HepG2 (cell line): ENCODE results near the gene PCDHB15. TPM values are rescaled to one million over a fixed set of nuclear protein-coding genes. Genes with fewer than 3 reads are reported as not detected.
"Not testable (repeated sequence)": the region's sequence is repeated elsewhere in the genome, so short reads cannot be mapped to it uniquely, and the experiment has no call there.

Experiments used
- ATAC-seq: fragments of 200-7000 bp; cut with Tn5 transposase; 3 replicates; pipeline ENCODE4 v1.9.1; 2020; ENCODE audit warnings: mild to moderate bottlenecking, moderate library complexity
- BruUV-seq: library from RNA; stranded (reverse); fragments of 400-500 nt; replicated peaks from 2 replicates; lab custom pipeline; 2021; lab: Mats Ljungman, UMichigan
- CTCF ChIA-PET: fragments of 300-600 bp; formaldehyde crosslinking; extraction: SDS; loops from one replicate; lab custom pipeline; 2021; ENCODE audit warnings: low total read pairs, inconsistent platforms, low intra/inter-chr PET ratio; lab: Yijun Ruan, JAX
- POLR2A ChIA-PET: fragments of 350-600 bp; sonication (Branson Sonifier 250); formaldehyde crosslinking; loops from one replicate; lab custom pipeline; 2020; ENCODE audit warnings: antibody characterized with exemption, inconsistent platforms; lab: Yijun Ruan, JAX
- DNase-seq: peaks from one replicate; pipeline ENCODE4 v3.0.0-alpha.2; 2015; ENCODE audit warnings: low spot score
- FAIRE-seq: peaks from 3 replicates; lab custom pipeline; 2011; peaks lifted over from hg19 to GRCh38; lab: Jason Lieb, UNC
- H2AFZ ChIP-seq: one replicate; pipeline ENCODE4 v1.6.1; 2011; ENCODE audit warnings: low read length, inconsistent platforms
- H3K27ac ChIP-seq: fragments of 300-600 bp; 3 replicates; pipeline ENCODE4 v1.8.0; 2011; ENCODE audit warnings: mixed run types, mild to moderate bottlenecking, mixed read lengths, low read length, inconsistent platforms; ENCODE audit not compliant: insufficient read depth; ENCODE audit errors: extremely low read length
- H3K27me3 ChIP-seq, 2 experiments: fragments of 200-600 bp in 1 of 2; 2 replicates in 1 of 2; 3 replicates in 1 of 2; pipeline versions ENCODE4 v1.6.0 to v1.8.0; 2011; ENCODE audit warnings: low read length in 2 of 2, mild to moderate bottlenecking in 2 of 2, moderate library complexity in 2 of 2, inconsistent platforms in 1 of 2; ENCODE audit not compliant: insufficient read depth in 2 of 2, control insufficient read depth in 1 of 2
- H3K36me3 ChIP-seq, 2 experiments: fragments of 200-600 bp in 1 of 2; replicated peaks in 1 of 2; 2 replicates in 1 of 2; 3 replicates in 1 of 2; pipeline versions ENCODE4 v1.5.1 to v1.8.0; 2011; ENCODE audit warnings: low read length in 2 of 2, inconsistent platforms in 1 of 2; ENCODE audit not compliant: insufficient read depth in 2 of 2, control insufficient read depth in 1 of 2
- H3K4me1 ChIP-seq: 2 replicates; pipeline ENCODE4 v1.5.1; 2012; ENCODE audit warnings: low read length, inconsistent platforms; ENCODE audit not compliant: insufficient read depth
- H3K4me2 ChIP-seq: 2 replicates; pipeline ENCODE4 v1.6.0; 2011; ENCODE audit warnings: low read depth, low read length, inconsistent platforms
- H3K4me3 ChIP-seq, 3 experiments: fragments of 200-600 bp in 1 of 3; sonication (generic), shearing (Covaris generic) in 1 of 3; replicated peaks in 1 of 3; 2 replicates each; pipeline ENCODE4 v1.5.1; 2011 to 2016; ENCODE audit warnings: low read length in 3 of 3, inconsistent platforms in 2 of 3, low read depth in 2 of 3, mild to moderate bottlenecking in 2 of 3, control low read depth in 1 of 3, mixed read lengths in 1 of 3; ENCODE audit not compliant: insufficient read depth in 1 of 3
- H3K79me2 ChIP-seq: one replicate; pipeline ENCODE4 v1.6.1; 2011; ENCODE audit warnings: low read length, inconsistent platforms; ENCODE audit not compliant: insufficient read depth
- H3K9ac ChIP-seq: 2 replicates; pipeline ENCODE4 v1.6.0; 2011; ENCODE audit warnings: mild to moderate bottlenecking, low read depth, low read length, inconsistent platforms; ENCODE audit not compliant: insufficient read depth
- H3K9me3 ChIP-seq: 2 replicates; pipeline ENCODE4 v1.5.1; 2012; ENCODE audit warnings: mild to moderate bottlenecking, low read length
- H4K20me1 ChIP-seq: 2 replicates; pipeline ENCODE4 v1.6.0; 2011; ENCODE audit warnings: inconsistent platforms, mild to moderate bottlenecking, low read length, moderate library complexity; ENCODE audit not compliant: insufficient read depth
- ELF4 ChIP-seq: sonication (generic); formaldehyde crosslinking; IDR thresholded peaks from 2 replicates; pipeline ENCODE4 v1.5.0; 2020; ENCODE audit warnings: missing genetic modification reagents, mild to moderate bottlenecking, moderate library complexity, borderline replicate concordance
- MED8 ChIP-seq: sonication (generic); formaldehyde crosslinking; IDR thresholded peaks from 2 replicates; pipeline ENCODE4 v1.8.1; 2023; ENCODE audit warnings: mild to moderate bottlenecking, missing genetic modification reagents; ENCODE audit not compliant: insufficient replicate concordance
- STAG1 ChIP-seq: sonication (generic); formaldehyde crosslinking; IDR thresholded peaks from 2 replicates; pipeline ENCODE4 v1.4.0; 2020; ENCODE audit warnings: missing genetic modification reagents
- WGBS: methylation state at CpG from one replicate; pipeline ENCODE4 v1.1.6; 2017; ENCODE audit warnings: low lambda C conversion rate; 5-methylcytosine and 5-hydroxymethylcytosine counted together
- in situ Hi-C: cut with HindIII; loops from 2 replicates; pipeline ENCODE4 v1.10.0; 2017; ENCODE audit warnings: low pct_unique_long_range_greater_than_20kb; ENCODE audit not compliant: extremely low pct_ligation_motif_present
- intact Hi-C: fragments of 100-400 bp; cut with micrococcal nuclease; formaldehyde crosslinking; loops from one replicate; pipeline ENCODE4 v1.10.0; 2022; ENCODE audit not compliant: unreplicated experiment
- polyA plus RNA-seq, 8 experiments: library from polyadenylated mRNA; depleted of rRNA in 3 of 8; stranded (reverse) in 7 of 8; unstranded in 1 of 8; fragments of >200 nt; fragmentation: Illumina TruSeq in 4 of 8; extraction: Trizol in 4 of 8; gene quantifications; 2 replicates each; pipeline versions ENCODE4 v1.2.1 to v1.2.3, GENCODE V29; 2011 to 2016; ENCODE audit warnings: low read depth in 4 of 8, missing spikeins in 1 of 8, mixed read lengths in 1 of 8; ENCODE audit not compliant: insufficient read depth in 1 of 8
- total RNA-seq, 5 experiments: library from RNA; depleted of rRNA; stranded (reverse); fragments of >200 nt; fragmentation: Illumina TruSeq; extraction: Trizol; gene quantifications; 2 replicates each; pipeline ENCODE4 v1.2.3, GENCODE V29; 2016; ENCODE audit warnings: low read depth in 1 of 5
- TF ChIP-seq, protein P1 (sequence below): IDR thresholded peaks from 2 replicates; pipeline ENCODE4 v1.6.1; 2016
- TF ChIP-seq, protein P2 (sequence below): sonication (generic); formaldehyde crosslinking; IDR thresholded peaks from 2 replicates; pipeline ENCODE4 v1.5.0; 2020; ENCODE audit warnings: missing genetic modification reagents, mild to moderate bottlenecking, borderline replicate concordance
- TF ChIP-seq, protein P3 (sequence below): sonication (generic); formaldehyde crosslinking; IDR thresholded peaks from 2 replicates; pipeline ENCODE4 v1.5.0; 2020; ENCODE audit warnings: mild to moderate bottlenecking, missing genetic modification reagents, moderate library complexity

The PCDHB15 gene
- total and polyA plus RNA-seq, 2 of the 13 experiments (the other 11 are each of a cell fraction or from before 2014, with no cell fraction given): 0.22 to 0.26 TPM

DNA sequence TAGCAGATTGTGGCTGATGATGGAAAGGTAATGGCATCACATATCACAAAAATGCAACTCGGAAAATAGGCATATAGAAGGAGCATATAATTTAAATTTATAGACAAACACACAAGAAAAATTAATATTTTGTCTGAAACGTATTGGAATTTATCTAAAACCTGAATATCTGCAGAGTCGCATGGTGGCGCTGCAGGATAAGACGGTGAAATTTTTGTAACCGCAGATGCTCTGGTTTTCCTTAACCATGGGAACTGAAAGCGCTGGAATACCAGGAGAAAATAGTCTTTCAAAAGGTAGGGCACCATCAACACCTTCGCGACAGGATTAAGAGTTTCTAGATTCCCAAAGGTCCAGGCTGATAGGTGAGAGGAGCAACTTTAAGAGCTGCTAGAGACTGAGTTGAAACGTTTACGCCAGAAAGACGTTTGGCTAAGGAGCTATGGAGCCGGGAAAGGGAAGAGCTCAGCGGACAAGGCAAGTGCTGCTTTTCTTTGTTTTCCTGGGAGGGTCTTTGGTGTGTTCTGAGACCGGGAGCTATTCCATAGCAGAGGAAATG lies 11.0 kb upstream of the PCDHB15 start:
- BruUV-seq: no TSS peak
- Histone ChIP-seq H3K4me3 (0 out of 6 replicates have a peak overlapping the region, but pooled peaks of 1 of the 3 experiments have one; percentile 24), H3K4me2 (peak overlapping the region; percentile 52), H3K9ac (peak overlapping the region; percentile 14; the same call in 1 of the 2 replicates), H4K20me1 (no peaks in the 10 kb centered on the region), H3K9me3 (peaks cover 37% of the 10 kb centered on the region), H2AFZ (peak overlapping the region; percentile 48), H3K27ac (no peak overlapping the region), H3K27me3 (no peaks in the 10 kb centered on the region), H3K79me2 (no peaks in the 10 kb centered on the region), H3K4me1 (no peaks in the 10 kb centered on the region), H3K36me3 (no peaks in the 10 kb centered on the region)
- no peak for ATAC-seq
- peak; percentile 4 for DNase-seq
- 15% methylated on average over 15 of the region's 15 CpGs for WGBS
- ChIA-PET CTCF (interaction anchor here (0.6 to 1.3 kb wide), 2 partner anchors 278 to 330 kb away, joined by 3 to 5 read pairs; no protein-coding TSS in a partner anchor), POLR2A (no interaction called here)
- TF ChIP-seq, protein P1, sequence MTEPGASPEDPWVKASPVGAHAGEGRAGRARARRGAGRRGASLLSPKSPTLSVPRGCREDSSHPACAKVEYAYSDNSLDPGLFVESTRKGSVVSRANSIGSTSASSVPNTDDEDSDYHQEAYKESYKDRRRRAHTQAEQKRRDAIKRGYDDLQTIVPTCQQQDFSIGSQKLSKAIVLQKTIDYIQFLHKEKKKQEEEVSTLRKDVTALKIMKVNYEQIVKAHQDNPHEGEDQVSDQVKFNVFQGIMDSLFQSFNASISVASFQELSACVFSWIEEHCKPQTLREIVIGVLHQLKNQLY: no peak
- TF ChIP-seq STAG1: peak; percentile 51
- no peak for TF ChIP-seq ELF4 (CRISPR knock-in tag)
- TF ChIP-seq, protein P2, sequence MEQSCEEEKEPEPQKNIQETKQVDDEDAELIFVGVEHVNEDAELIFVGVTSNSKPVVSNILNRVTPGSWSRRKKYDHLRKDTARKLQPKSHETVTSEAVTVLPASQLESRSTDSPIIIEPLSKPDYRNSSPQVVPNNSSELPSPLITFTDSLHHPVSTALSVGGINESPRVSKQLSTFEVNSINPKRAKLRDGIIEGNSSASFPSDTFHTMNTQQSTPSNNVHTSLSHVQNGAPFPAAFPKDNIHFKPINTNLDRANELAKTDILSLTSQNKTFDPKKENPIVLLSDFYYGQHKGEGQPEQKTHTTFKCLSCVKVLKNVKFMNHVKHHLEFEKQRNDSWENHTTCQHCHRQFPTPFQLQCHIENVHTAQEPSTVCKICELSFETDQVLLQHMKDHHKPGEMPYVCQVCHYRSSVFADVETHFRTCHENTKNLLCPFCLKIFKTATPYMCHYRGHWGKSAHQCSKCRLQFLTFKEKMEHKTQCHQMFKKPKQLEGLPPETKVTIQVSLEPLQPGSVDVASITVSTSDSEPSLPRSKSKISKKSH (CRISPR knock-in tag): no peak
- TF ChIP-seq, protein P3, sequence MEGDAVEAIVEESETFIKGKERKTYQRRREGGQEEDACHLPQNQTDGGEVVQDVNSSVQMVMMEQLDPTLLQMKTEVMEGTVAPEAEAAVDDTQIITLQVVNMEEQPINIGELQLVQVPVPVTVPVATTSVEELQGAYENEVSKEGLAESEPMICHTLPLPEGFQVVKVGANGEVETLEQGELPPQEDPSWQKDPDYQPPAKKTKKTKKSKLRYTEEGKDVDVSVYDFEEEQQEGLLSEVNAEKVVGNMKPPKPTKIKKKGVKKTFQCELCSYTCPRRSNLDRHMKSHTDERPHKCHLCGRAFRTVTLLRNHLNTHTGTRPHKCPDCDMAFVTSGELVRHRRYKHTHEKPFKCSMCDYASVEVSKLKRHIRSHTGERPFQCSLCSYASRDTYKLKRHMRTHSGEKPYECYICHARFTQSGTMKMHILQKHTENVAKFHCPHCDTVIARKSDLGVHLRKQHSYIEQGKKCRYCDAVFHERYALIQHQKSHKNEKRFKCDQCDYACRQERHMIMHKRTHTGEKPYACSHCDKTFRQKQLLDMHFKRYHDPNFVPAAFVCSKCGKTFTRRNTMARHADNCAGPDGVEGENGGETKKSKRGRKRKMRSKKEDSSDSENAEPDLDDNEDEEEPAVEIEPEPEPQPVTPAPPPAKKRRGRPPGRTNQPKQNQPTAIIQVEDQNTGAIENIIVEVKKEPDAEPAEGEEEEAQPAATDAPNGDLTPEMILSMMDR: peak; percentile 54
- no peak for TF ChIP-seq MED8 (CRISPR knock-in tag)
- intact Hi-C loops: no loop called here
- FAIRE-seq: no peak
- in situ Hi-C loops: no loop called here

DNA sequence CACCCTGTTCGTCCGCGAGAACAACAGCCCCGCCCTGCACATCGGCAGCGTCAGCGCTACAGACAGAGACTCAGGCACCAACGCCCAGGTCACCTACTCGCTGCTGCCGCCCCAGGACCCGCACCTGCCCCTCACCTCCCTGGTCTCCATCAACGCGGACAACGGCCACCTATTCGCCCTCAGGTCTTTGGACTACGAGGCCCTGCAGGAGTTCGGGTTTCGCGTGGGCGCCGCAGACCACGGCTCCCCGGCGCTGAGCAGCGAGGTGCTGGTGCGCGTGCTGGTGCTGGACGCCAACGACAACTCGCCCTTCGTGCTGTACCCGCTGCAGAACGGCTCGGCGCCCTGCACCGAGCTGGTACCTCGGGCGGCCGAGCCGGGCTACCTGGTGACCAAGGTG lies 9.3 kb upstream of the PCDHB15 start:
- POLR2A ChIA-PET, DNase-seq, H3K4me2 ChIP-seq: not testable (repeated sequence)

More for the DNA sequence above, 9.3 kb upstream of the PCDHB15 start:
- H3K79me2 ChIP-seq, H3K36me3 ChIP-seq, ATAC-seq, H3K27ac ChIP-seq, H4K20me1 ChIP-seq, in situ Hi-C loops, intact Hi-C loops, H3K4me1 ChIP-seq, H3K9ac ChIP-seq, H3K4me3 ChIP-seq, FAIRE-seq, BruUV-seq, CTCF ChIA-PET, H2AFZ ChIP-seq, H3K27me3 ChIP-seq: not testable (repeated sequence)
- peaks cover 45% of the 10 kb centered on the region for H3K9me3 ChIP-seq
- WGBS: 83% methylated on average over 21 of the region's 40 CpGs
